HepG2 (cell line): ENCODE data around the gene ZNF548. TPM values are rescaled to one million over a fixed set of nuclear protein-coding genes. Genes with fewer than 3 reads are reported as not detected.

Source experiments
- AGO2 ChIP-seq: fragments of 200-400 bp; formaldehyde crosslinking; optimal IDR thresholded peaks from 2 replicates; pipeline ENCODE3; 2017; ENCODE audit warnings: mild to moderate bottlenecking, low read depth, low read length, moderate library complexity
- GABPA ChIP-seq, 2 experiments: IDR thresholded peaks; 2 replicates each; pipeline ENCODE4 v1.6.1; 2011 to 2016; ENCODE audit warnings: low read depth in 2 of 2, low read length in 1 of 2, missing biosample characterization in 1 of 2, missing genetic modification characterization in 1 of 2
- GPN1 ChIP-seq: sonication (generic); formaldehyde crosslinking; IDR thresholded peaks from 2 replicates; pipeline ENCODE4 v1.5.1; 2020; ENCODE audit warnings: missing genetic modification reagents, borderline replicate concordance
- HMG20A ChIP-seq: IDR thresholded peaks from 2 replicates; pipeline ENCODE4 v1.6.1; 2016; ENCODE audit warnings: borderline replicate concordance
- MED13 ChIP-seq: sonication (generic); formaldehyde crosslinking; IDR thresholded peaks from 2 replicates; pipeline ENCODE4 v1.5.0; 2020; ENCODE audit warnings: missing genetic modification reagents
- MYC ChIP-seq: sonication (generic); formaldehyde crosslinking; IDR thresholded peaks from 2 replicates; pipeline ENCODE4 v1.9.0; 2021; ENCODE audit warnings: missing genetic modification reagents, borderline replicate concordance
- NONO ChIP-seq, 2 experiments: fragments of 450-650 bp in 1 of 2; sonication (generic) in 1 of 2; formaldehyde crosslinking in 1 of 2; IDR thresholded peaks in 1 of 2; conservative IDR thresholded peaks in 1 of 2; 2 replicates each; pipeline versions ENCODE4 v1.6.1 to v1.8.0; 2017 to 2022; ENCODE audit warnings: mild to moderate bottlenecking in 1 of 2, missing genetic modification reagents in 1 of 2, moderate library complexity in 1 of 2
- POLR2AphosphoS5 ChIP-seq: IDR thresholded peaks from 2 replicates; pipeline ENCODE4 v1.6.1; 2012; ENCODE audit warnings: low read depth, low read length
- POLR2G ChIP-seq: fragments of 200-400 bp; formaldehyde crosslinking; IDR thresholded peaks from 2 replicates; pipeline ENCODE4 v1.6.1; 2018; ENCODE audit warnings: mild to moderate bottlenecking, low read depth, low read length, moderate library complexity
- RFXANK ChIP-seq: IDR thresholded peaks from 2 replicates; pipeline ENCODE4 v1.6.1; 2016
- ZNF138 ChIP-seq: sonication (generic); formaldehyde crosslinking; IDR thresholded peaks from 2 replicates; pipeline ENCODE4 v1.5.0; 2020; ENCODE audit warnings: mild to moderate bottlenecking, low read depth, missing genetic modification reagents
- ZNF350 ChIP-seq: sonication (generic); formaldehyde crosslinking; IDR thresholded peaks from 2 replicates; pipeline ENCODE4 v1.4.0; 2020; ENCODE audit warnings: mild to moderate bottlenecking, low read depth, missing genetic modification reagents, borderline replicate concordance
- ZNF562 ChIP-seq: sonication (generic); formaldehyde crosslinking; IDR thresholded peaks from 2 replicates; pipeline ENCODE4 v1.8.0; 2022; ENCODE audit warnings: missing genetic modification reagents, borderline replicate concordance
- ZNF747 ChIP-seq: sonication (generic); formaldehyde crosslinking; IDR thresholded peaks from 2 replicates; pipeline ENCODE4 v1.8.1; 2023; ENCODE audit warnings: missing genetic modification reagents, mild to moderate bottlenecking, borderline replicate concordance
- polyA plus RNA-seq, 8 experiments: library from polyadenylated mRNA; depleted of rRNA in 3 of 8; stranded (reverse) in 7 of 8; unstranded in 1 of 8; fragments of >200 nt; fragmentation: Illumina TruSeq in 4 of 8; extraction: Trizol in 4 of 8; gene quantifications; 2 replicates each; pipeline versions ENCODE4 v1.2.1 to v1.2.3, GENCODE V29; 2011 to 2016; ENCODE audit warnings: low read depth in 4 of 8, missing spikeins in 1 of 8, mixed read lengths in 1 of 8; ENCODE audit not compliant: insufficient read depth in 1 of 8
- total RNA-seq, 5 experiments: library from RNA; depleted of rRNA; stranded (reverse); fragments of >200 nt; fragmentation: Illumina TruSeq; extraction: Trizol; gene quantifications; 2 replicates each; pipeline ENCODE4 v1.2.3, GENCODE V29; 2016; ENCODE audit warnings: low read depth in 1 of 5
- TF ChIP-seq, protein P1 (sequence below): sonication (generic); formaldehyde crosslinking; IDR thresholded peaks from 2 replicates; pipeline ENCODE4 v1.4.0; 2020; ENCODE audit warnings: low read depth, missing genetic modification reagents
- TF ChIP-seq, protein P2 (sequence below): sonication (generic); formaldehyde crosslinking; IDR thresholded peaks from 2 replicates; pipeline ENCODE4 v1.4.0; 2020; ENCODE audit warnings: missing genetic modification reagents, mild to moderate bottlenecking, borderline replicate concordance

Gene ZNF548
- total and polyA plus RNA-seq, 2 of the 13 experiments (the other 11 are each of a cell fraction or from before 2014, with no cell fraction given): 19.6 to 24.9 TPM

DNA sequence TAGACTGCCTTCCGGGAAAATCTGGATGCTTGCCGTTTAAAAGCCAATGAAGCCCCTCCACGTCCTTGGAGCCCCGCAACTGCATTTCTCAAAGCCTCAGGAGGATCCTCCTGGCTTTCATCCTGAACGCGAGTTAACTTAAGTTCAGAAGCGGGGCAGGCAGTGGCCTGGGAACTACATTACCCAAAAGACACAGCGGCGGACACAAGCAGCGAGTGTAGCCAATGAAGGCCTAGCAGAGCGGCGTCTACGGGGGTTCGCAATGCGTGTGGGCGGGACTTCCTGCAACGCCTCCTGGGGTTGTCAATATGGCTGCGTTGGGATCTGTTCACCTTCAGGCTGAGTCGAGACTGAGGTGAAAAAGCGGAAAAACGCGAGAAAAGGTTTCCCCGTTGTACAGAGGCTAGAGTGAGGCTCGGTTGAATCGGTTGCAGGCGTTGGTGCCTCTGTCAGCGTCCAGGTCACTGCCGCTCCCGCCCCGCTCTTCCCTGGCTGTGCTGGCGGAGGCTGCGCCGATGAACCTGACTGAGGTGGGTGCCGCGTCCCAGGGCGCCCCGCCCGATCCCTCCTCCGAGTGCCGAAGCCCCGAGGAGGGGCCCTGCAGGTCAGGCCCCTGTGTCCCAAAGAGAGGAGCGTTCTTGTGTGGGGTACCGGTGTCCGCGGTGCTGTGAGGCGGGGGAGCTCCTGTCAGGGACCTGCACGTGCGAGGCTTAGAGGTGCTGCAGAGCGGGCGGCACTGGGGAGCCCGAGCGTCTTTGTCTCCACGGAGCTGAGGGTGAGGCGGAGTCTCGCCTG is 21.4 kb downstream of the ZNF548 start, which contains the start of gene ZNF17 (continued):
- TF ChIP-seq ZNF138 (peak; percentile 50; the same call in 1 of the 2 replicates), GABPA (IDR thresholded peaks at IDR 0.05; ENCODE audit: low read depth, low read length) (peak; percentile 90), GABPA (CRISPR knock-in tag; IDR thresholded peaks at IDR 0.05; ENCODE audit: low read depth) (peak; percentile 97), ZNF747 (CRISPR knock-in tag) (peak; percentile 61; the same call in 1 of the 2 replicates), MED13 (CRISPR knock-in tag) (0 out of 2 replicates have a peak, but pooled peaks have one; percentile 4), HMG20A (CRISPR knock-in tag) (no peak), POLR2AphosphoS5 (peak; percentile 76), ZNF350 (CRISPR knock-in tag) (peak; percentile 74; the same call in 1 of the 2 replicates), RFXANK (CRISPR knock-in tag) (no peak), POLR2G (peak; percentile 77), ZNF562 (CRISPR knock-in tag) (no peak), MYC (CRISPR knock-in tag) (peak; percentile 46; the same call in 1 of the 2 replicates), GPN1 (CRISPR knock-in tag) (no peak), NONO (IDR thresholded peaks at IDR 0.05) (no peak), NONO (CRISPR knock-in tag; conservative IDR thresholded peaks at IDR 0.05) (0 out of 2 replicates have a peak, but pooled peaks have one; percentile 47), AGO2 (peak; percentile 76)
- TF ChIP-seq, protein P1, sequence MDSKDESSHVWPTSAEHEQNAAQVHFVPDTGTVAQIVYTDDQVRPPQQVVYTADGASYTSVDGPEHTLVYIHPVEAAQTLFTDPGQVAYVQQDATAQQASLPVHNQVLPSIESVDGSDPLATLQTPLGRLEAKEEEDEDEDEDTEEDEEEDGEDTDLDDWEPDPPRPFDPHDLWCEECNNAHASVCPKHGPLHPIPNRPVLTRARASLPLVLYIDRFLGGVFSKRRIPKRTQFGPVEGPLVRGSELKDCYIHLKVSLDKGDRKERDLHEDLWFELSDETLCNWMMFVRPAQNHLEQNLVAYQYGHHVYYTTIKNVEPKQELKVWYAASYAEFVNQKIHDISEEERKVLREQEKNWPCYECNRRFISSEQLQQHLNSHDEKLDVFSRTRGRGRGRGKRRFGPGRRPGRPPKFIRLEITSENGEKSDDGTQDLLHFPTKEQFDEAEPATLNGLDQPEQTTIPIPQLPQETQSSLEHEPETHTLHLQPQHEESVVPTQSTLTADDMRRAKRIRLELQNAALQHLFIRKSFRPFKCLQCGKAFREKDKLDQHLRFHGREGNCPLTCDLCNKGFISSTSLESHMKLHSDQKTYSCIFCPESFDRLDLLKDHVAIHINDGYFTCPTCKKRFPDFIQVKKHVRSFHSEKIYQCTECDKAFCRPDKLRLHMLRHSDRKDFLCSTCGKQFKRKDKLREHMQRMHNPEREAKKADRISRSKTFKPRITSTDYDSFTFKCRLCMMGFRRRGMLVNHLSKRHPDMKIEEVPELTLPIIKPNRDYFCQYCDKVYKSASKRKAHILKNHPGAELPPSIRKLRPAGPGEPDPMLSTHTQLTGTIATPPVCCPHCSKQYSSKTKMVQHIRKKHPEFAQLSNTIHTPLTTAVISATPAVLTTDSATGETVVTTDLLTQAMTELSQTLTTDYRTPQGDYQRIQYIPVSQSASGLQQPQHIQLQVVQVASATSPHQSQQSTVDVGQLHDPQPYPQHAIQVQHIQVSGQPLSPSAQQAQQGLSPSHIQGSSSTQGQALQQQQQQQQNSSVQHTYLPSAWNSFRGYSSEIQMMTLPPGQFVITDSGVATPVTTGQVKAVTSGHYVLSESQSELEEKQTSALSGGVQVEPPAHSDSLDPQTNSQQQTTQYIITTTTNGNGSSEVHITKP (CRISPR knock-in tag): peak; percentile 61; the same call in 1 of the 2 replicates
- TF ChIP-seq, protein P2, sequence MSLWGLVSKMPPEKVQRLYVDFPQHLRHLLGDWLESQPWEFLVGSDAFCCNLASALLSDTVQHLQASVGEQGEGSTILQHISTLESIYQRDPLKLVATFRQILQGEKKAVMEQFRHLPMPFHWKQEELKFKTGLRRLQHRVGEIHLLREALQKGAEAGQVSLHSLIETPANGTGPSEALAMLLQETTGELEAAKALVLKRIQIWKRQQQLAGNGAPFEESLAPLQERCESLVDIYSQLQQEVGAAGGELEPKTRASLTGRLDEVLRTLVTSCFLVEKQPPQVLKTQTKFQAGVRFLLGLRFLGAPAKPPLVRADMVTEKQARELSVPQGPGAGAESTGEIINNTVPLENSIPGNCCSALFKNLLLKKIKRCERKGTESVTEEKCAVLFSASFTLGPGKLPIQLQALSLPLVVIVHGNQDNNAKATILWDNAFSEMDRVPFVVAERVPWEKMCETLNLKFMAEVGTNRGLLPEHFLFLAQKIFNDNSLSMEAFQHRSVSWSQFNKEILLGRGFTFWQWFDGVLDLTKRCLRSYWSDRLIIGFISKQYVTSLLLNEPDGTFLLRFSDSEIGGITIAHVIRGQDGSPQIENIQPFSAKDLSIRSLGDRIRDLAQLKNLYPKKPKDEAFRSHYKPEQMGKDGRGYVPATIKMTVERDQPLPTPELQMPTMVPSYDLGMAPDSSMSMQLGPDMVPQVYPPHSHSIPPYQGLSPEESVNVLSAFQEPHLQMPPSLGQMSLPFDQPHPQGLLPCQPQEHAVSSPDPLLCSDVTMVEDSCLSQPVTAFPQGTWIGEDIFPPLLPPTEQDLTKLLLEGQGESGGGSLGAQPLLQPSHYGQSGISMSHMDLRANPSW (CRISPR knock-in tag): 0 out of 2 replicates have a peak, but pooled peaks have one; percentile 48
